Measurements from ENCODE around the gene MAP7. TPM values are rescaled to one million over a fixed set of nuclear protein-coding genes. Genes with fewer than 3 reads are reported as not detected.
A peak's percentile ranks its signal among the peaks of the same experiment; 100 is the strongest.
"Not testable (repeated sequence)": the region's sequence is repeated elsewhere in the genome, so short reads cannot be mapped to it uniquely, and the experiment has no call there.

Gene MAP7
- total and polyA plus RNA-seq, 2 donors (not counting 3 experiments of a cell fraction or from before 2014, with no cell fraction given): 0.07 to 0.42 TPM

DNA sequence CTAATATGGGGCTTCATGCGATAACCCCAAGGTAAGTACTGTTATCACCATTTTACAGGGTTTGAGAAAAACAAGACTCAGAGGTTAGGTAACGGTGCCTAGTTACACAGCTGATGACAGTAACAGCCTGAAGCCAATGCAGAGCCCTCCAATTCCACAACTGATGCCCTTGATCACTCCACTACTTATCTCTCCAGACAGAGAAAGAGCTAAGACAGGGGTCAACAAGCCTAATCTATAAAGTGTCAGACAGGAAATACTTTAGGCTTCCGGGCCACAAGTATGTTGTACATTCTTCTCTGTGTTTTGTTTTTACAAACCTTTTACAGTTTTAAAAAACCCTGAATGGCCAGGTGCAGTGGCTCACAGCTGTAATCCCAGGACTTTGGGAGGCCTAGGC lies 50.9 kb downstream of the MAP7 start:
- intact Hi-C loops (cut with micrococcal nuclease) (no loop called here), dilution Hi-C loops (cut with MboI; ENCODE audit: extremely low pct_ligation_motif_present, low sequenced_read_pairs) (no loop called here)
- Histone ChIP-seq H3K27me3 (ENCODE audit: control insufficient read depth in 2 of 2, insufficient read depth in 2 of 2, low read length in 2 of 2) (peaks cover 0 to 3% of the 10 kb centered on the region in 2 experiments), H3K27ac (ENCODE audit: insufficient read depth, low read depth, low read length) (no peak overlapping the region), H3K36me3 (ENCODE audit: control insufficient read depth in 2 of 2, extremely low read depth in 1 of 2, insufficient read depth in 2 of 2, low read length in 2 of 2) (no peaks in the 10 kb centered on the region), H3K9ac (replicated peaks; ENCODE audit: extremely low read depth, insufficient read depth, low read length) (no peak overlapping the region), H3K4me2 (ENCODE audit: insufficient read depth, low read length) (no peak overlapping the region), H3K9me3 (replicated peaks; ENCODE audit: control insufficient read depth, insufficient read depth, low read length) (no peaks in the 10 kb centered on the region), H3K4me1 (ENCODE audit: control insufficient read depth, extremely low read depth, insufficient read depth, low read length) (no peaks in the 10 kb centered on the region), H4K20me1 (replicated peaks; ENCODE audit: control insufficient read depth, extremely low read depth, insufficient read depth, low read length) (no peaks in the 10 kb centered on the region), H3K79me2 (ENCODE audit: control insufficient read depth, insufficient read depth, low read length) (no peaks in the 10 kb centered on the region), H3K9me1 (replicated peaks; ENCODE audit: control insufficient read depth, extremely low read depth, insufficient read depth, low read length) (no peaks in the 10 kb centered on the region), H3K4me3 (replicated peaks in 1 of 3; ENCODE audit: insufficient read depth in 1 of 3, low read depth in 1 of 3, low read length in 3 of 3) (no peak overlapping the region), H2AFZ (ENCODE audit: low read depth, low read length) (no peak overlapping the region)
- peak; percentile 10 for DNase-seq (ENCODE audit: low read depth, low spot score)
- POLR2A ChIA-PET: no interaction called here
- TF ChIP-seq JUN (IDR thresholded peaks at IDR 0.05; ENCODE audit: borderline replicate concordance, insufficient read depth, insufficient read length, low read depth) (no peak), POLR2A (IDR thresholded peaks at IDR 0.05; ENCODE audit: low read depth, low read length) (no peak), POLR2AphosphoS5 (IDR thresholded peaks at IDR 0.05; ENCODE audit: insufficient read depth, low read depth, low read length) (no peak), MAX (IDR thresholded peaks at IDR 0.05; ENCODE audit: insufficient read depth, insufficient read length) (no peak), MYC (IDR thresholded peaks at IDR 0.05; ENCODE audit: low read depth, low read length) (no peak), FOS (IDR thresholded peaks at IDR 0.05; ENCODE audit: borderline replicate concordance, insufficient read depth, low read length) (no peak), GATA2 (IDR thresholded peaks at IDR 0.05; ENCODE audit: insufficient read depth, insufficient read length, low read depth, low read length) (no peak), EZH2 (IDR thresholded peaks at IDR 0.05; ENCODE audit: borderline replicate concordance, low read depth, low read length, severe bottlenecking) (no peak)
- TF ChIP-seq, protein P1, sequence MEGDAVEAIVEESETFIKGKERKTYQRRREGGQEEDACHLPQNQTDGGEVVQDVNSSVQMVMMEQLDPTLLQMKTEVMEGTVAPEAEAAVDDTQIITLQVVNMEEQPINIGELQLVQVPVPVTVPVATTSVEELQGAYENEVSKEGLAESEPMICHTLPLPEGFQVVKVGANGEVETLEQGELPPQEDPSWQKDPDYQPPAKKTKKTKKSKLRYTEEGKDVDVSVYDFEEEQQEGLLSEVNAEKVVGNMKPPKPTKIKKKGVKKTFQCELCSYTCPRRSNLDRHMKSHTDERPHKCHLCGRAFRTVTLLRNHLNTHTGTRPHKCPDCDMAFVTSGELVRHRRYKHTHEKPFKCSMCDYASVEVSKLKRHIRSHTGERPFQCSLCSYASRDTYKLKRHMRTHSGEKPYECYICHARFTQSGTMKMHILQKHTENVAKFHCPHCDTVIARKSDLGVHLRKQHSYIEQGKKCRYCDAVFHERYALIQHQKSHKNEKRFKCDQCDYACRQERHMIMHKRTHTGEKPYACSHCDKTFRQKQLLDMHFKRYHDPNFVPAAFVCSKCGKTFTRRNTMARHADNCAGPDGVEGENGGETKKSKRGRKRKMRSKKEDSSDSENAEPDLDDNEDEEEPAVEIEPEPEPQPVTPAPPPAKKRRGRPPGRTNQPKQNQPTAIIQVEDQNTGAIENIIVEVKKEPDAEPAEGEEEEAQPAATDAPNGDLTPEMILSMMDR (IDR thresholded peaks at IDR 0.05; ENCODE audit: extremely low read depth in 1 of 2, insufficient read depth in 1 of 2, low read depth in 1 of 2, low read length in 2 of 2): no peak
- CTCF ChIA-PET: interaction anchor here (0.9 to 1.9 kb wide), 4 partner anchors 12 to 346 kb away, joined by 3 to 4 read pairs (median 3); no protein-coding TSS in a partner anchor
- no peak for FAIRE-seq
- no TSS peak for BruUV-seq (replicated peaks)

DNA sequence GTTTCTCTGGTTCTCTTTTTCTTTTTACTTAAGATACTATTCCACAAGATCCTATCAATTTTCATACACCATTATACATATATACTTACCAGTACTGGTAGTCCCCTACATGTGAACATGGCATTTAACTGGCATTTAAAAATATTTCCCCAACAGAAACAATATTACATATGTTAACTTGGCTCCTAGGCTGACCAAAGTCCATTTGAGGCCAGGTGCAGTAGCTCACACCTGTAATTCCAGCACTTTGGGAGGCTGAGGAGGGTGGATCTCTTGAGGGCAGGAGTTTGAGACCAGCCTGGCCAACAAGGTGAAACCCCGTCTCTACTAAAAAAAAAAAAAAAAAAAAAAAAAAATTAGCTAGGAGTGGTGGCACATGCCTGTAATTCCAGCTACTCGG lies 53.8 kb downstream of the MAP7 start:
- intact Hi-C loops (cut with micrococcal nuclease); H3K9me1 ChIP-seq (replicated peaks; ENCODE audit: control insufficient read depth, extremely low read depth, insufficient read depth, low read length); H3K4me2 ChIP-seq (ENCODE audit: insufficient read depth, low read length); FAIRE-seq; H3K27me3 ChIP-seq (ENCODE audit: control insufficient read depth in 2 of 2, insufficient read depth in 2 of 2, low read length in 2 of 2); H3K4me1 ChIP-seq (ENCODE audit: control insufficient read depth, extremely low read depth, insufficient read depth, low read length); H3K4me3 ChIP-seq (replicated peaks in 1 of 3; ENCODE audit: insufficient read depth in 1 of 3, low read depth in 1 of 3, low read length in 3 of 3); H3K79me2 ChIP-seq (ENCODE audit: control insufficient read depth, insufficient read depth, low read length); H3K9ac ChIP-seq (replicated peaks; ENCODE audit: extremely low read depth, insufficient read depth, low read length); H3K9me3 ChIP-seq (replicated peaks; ENCODE audit: control insufficient read depth, insufficient read depth, low read length); H3K36me3 ChIP-seq (ENCODE audit: control insufficient read depth in 2 of 2, extremely low read depth in 1 of 2, insufficient read depth in 2 of 2, low read length in 2 of 2); H4K20me1 ChIP-seq (replicated peaks; ENCODE audit: control insufficient read depth, extremely low read depth, insufficient read depth, low read length); POLR2A ChIA-PET; H2AFZ ChIP-seq (ENCODE audit: low read depth, low read length); DNase-seq (ENCODE audit: low read depth, low spot score); dilution Hi-C loops (cut with MboI; ENCODE audit: extremely low pct_ligation_motif_present, low sequenced_read_pairs); BruUV-seq (replicated peaks); H3K27ac ChIP-seq (ENCODE audit: insufficient read depth, low read depth, low read length): not testable (repeated sequence)
- CTCF ChIA-PET: interaction anchor here (1.4 kb wide), 1 partner anchor 12 kb away, joined by 3 read pairs; no protein-coding TSS in a partner anchor
